GM23338 (cell line): ENCODE data around the gene HDAC8. TPM values are rescaled to one million over a fixed set of nuclear protein-coding genes. Genes with fewer than 3 reads are reported as not detected.

Experiments
- ATAC-seq: fragments of 200-7000 bp; cut with Tn5 transposase; 3 replicates; pipeline ENCODE4 v1.9.1; 2020
- DNase-seq: peaks from one replicate; pipeline ENCODE4 v3.0.0-alpha.2; 2015; ENCODE audit warnings: low spot score
- H2AFZ ChIP-seq: fragments of 200-600 bp; sonication (generic); 2 replicates; pipeline ENCODE4 v1.8.0; 2016; ENCODE audit warnings: antibody characterized with exemption, mild to moderate bottlenecking, moderate library complexity
- H3F3A ChIP-seq: fragments of 200-600 bp; sonication (generic); replicated peaks from 2 replicates; pipeline ENCODE4 v1.8.0; 2017; ENCODE audit warnings: antibody characterized with exemption, mixed run types, low read depth
- H3K27ac ChIP-seq: fragments of 200-600 bp; sonication (generic); 2 replicates; pipeline ENCODE4 v1.6.1; 2016; ENCODE audit warnings: low read depth
- H3K27me3 ChIP-seq: fragments of 200-600 bp; sonication (generic); 2 replicates; pipeline ENCODE4 v1.8.0; 2016; ENCODE audit warnings: mild to moderate bottlenecking, mixed run types, moderate library complexity; ENCODE audit not compliant: insufficient read depth
- H3K36me3 ChIP-seq: fragments of 200-600 bp; sonication (generic); 2 replicates; pipeline ENCODE4 v1.8.0; 2016; ENCODE audit warnings: mild to moderate bottlenecking; ENCODE audit not compliant: insufficient read depth
- H3K4me1 ChIP-seq: fragments of 200-600 bp; sonication (generic); 2 replicates; pipeline ENCODE4 v1.8.0; 2016; ENCODE audit warnings: mild to moderate bottlenecking, moderate library complexity; ENCODE audit not compliant: insufficient read depth
- H3K4me2 ChIP-seq: fragments of 200-600 bp; sonication (generic); 2 replicates; pipeline ENCODE4 v1.7.1; 2017; ENCODE audit warnings: mixed run types
- H3K4me3 ChIP-seq: fragments of 200-600 bp; sonication (generic); 2 replicates; pipeline ENCODE4 v1.6.1; 2016; ENCODE audit warnings: mixed run types
- H3K79me2 ChIP-seq: fragments of 200-600 bp; sonication (generic); replicated peaks from 2 replicates; pipeline ENCODE4 v1.8.0; 2017; ENCODE audit warnings: mild to moderate bottlenecking; ENCODE audit not compliant: insufficient read depth
- H3K9me2 ChIP-seq: fragments of 200-600 bp; sonication (generic); 2 replicates; pipeline ENCODE4 v1.8.0; 2017; ENCODE audit not compliant: insufficient read depth
- H4K20me1 ChIP-seq: fragments of 200-600 bp; sonication (generic); replicated peaks from 2 replicates; pipeline ENCODE4 v1.8.0; 2017; ENCODE audit warnings: mild to moderate bottlenecking; ENCODE audit not compliant: insufficient read depth
- H3K27ac Mint-ChIP-seq: 2 replicates; pipeline ENCODE4 v1.8.0; 2020; ENCODE audit warnings: inconsistent platforms, mild to moderate bottlenecking, moderate library complexity, mixed read lengths
- H3K27me3 Mint-ChIP-seq: 3 replicates; pipeline ENCODE4 v1.8.0; 2022; ENCODE audit warnings: low read depth, mild to moderate bottlenecking, moderate library complexity, mixed read lengths, inconsistent platforms; ENCODE audit not compliant: insufficient read depth, poor library complexity
- H3K36me3 Mint-ChIP-seq: 3 replicates; pipeline ENCODE4 v1.8.0; 2021; ENCODE audit warnings: low read depth, mild to moderate bottlenecking, inconsistent platforms, moderate library complexity, mixed read lengths
- H3K4me1 Mint-ChIP-seq: 3 replicates; pipeline ENCODE4 v1.8.0; 2020; ENCODE audit warnings: mild to moderate bottlenecking, inconsistent platforms, mixed read lengths
- H3K4me3 Mint-ChIP-seq: 3 replicates; pipeline ENCODE4 v1.8.0; 2021; ENCODE audit warnings: moderate library complexity, mild to moderate bottlenecking, inconsistent platforms, mixed read lengths
- H3K9me3 Mint-ChIP-seq: 3 replicates; pipeline ENCODE4 v1.8.0; 2020; ENCODE audit warnings: moderate library complexity, mild to moderate bottlenecking, inconsistent platforms, mixed read lengths
- CREB1 ChIP-seq: fragments of 250-450 bp; sonication (Bioruptor Pico); IDR thresholded peaks from 2 replicates; pipeline ENCODE4 v1.5.0; 2020; ENCODE audit warnings: low read depth, mild to moderate bottlenecking, moderate library complexity
- CTCF ChIP-seq, 2 experiments: fragments of 200-600 bp in 1 of 2; sonication (generic) in 1 of 2; conservative IDR thresholded peaks; 2 replicates each; pipeline versions ENCODE4 v1.5.1 to v1.6.1; 2016 to 2017; ENCODE audit warnings: antibody characterized with exemption in 2 of 2, low read depth in 2 of 2, mild to moderate bottlenecking in 2 of 2, moderate library complexity in 1 of 2
- ETS1 ChIP-seq: IDR thresholded peaks from 2 replicates; pipeline ENCODE4 v1.6.1; 2016; ENCODE audit warnings: antibody characterized with exemption
- EZH2 ChIP-seq: fragments of 200-600 bp; sonication (generic); IDR thresholded peaks from one replicate; pipeline ENCODE4 v1.8.0; 2017; ENCODE audit warnings: antibody characterized with exemption, mild to moderate bottlenecking, low read depth; ENCODE audit not compliant: unreplicated experiment
- EZH2phosphoT487 ChIP-seq: fragments of 200-600 bp; sonication (generic); IDR thresholded peaks from one replicate; pipeline ENCODE4 v1.8.1; 2018; ENCODE audit warnings: antibody characterized with exemption; ENCODE audit not compliant: unreplicated experiment
- JUNB ChIP-seq: IDR thresholded peaks from one replicate; pipeline ENCODE4 v1.6.1; 2016; ENCODE audit warnings: antibody characterized with exemption; ENCODE audit not compliant: unreplicated experiment
- NANOG ChIP-seq: IDR thresholded peaks from 2 replicates; pipeline ENCODE4 v1.6.1; 2016; ENCODE audit warnings: antibody characterized with exemption, borderline replicate concordance
- POLR2AphosphoS5 ChIP-seq: IDR thresholded peaks from 2 replicates; pipeline ENCODE4 v1.6.1; 2016; ENCODE audit warnings: antibody characterized with exemption, low read depth
- REST ChIP-seq: IDR thresholded peaks from one replicate; pipeline ENCODE4 v1.6.1; 2018; ENCODE audit warnings: antibody characterized with exemption; ENCODE audit not compliant: unreplicated experiment
- STAT1 ChIP-seq: IDR thresholded peaks from one replicate; pipeline ENCODE4 v1.6.1; 2016; ENCODE audit warnings: antibody characterized with exemption; ENCODE audit not compliant: unreplicated experiment
- ZNF114 ChIP-seq: fragments of 250-450 bp; sonication (Bioruptor Pico); IDR thresholded peaks from 2 replicates; pipeline ENCODE4 v1.5.0; 2020; ENCODE audit warnings: mild to moderate bottlenecking, moderate library complexity
- ZNF331 ChIP-seq: fragments of 250-450 bp; sonication (Bioruptor Pico); IDR thresholded peaks from 2 replicates; pipeline ENCODE4 v1.5.0; 2020; ENCODE audit warnings: low read depth, mild to moderate bottlenecking, moderate library complexity
- polyA plus RNA-seq: library from polyadenylated mRNA; unstranded; fragments of >200 nt; fragmentation: Nextera tagmentation; extraction: Ambion mirVana; gene quantifications from 2 replicates; pipeline ENCODE4 v1.2.1, GENCODE V29; 2016
- total RNA-seq: library from RNA; depleted of rRNA; stranded (reverse); fragments of >200 nt; shearing (Covaris generic); gene quantifications from 2 replicates; pipeline ENCODE4 v1.2.3, GENCODE V29; 2014

HDAC8 gene
- total and polyA plus RNA-seq, 2 experiments from 2014 or later, result 21.6 to 28.7 TPM

DNA sequence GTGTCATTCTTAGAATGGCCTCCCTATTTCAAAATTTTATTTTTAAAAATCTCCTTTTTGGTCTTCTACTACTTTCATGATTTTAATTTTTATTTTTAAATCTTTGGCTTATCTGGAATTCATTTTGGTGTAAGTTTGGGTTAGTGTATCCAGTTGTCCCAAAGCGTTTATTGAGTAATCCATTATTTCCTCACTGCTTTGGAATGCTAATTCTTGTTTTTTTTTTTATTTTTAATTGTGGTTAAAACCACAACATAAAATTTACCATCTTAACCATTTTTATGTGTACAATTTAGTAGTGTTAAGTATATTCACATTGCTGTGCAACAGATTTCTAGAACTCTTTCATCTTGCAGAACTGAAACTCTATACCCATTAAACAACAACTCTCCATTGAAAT is 275.7 kb downstream of the HDAC8 start (continued):
- TF ChIP-seq REST (no peak), JUNB (no peak), ZNF331 (CRISPR knock-in tag) (no peak), STAT1 (no peak), POLR2AphosphoS5 (no peak), EZH2phosphoT487 (no peak), CREB1 (CRISPR knock-in tag) (no peak)

- Histone ChIP-seq H3K4me3 (no peak overlapping the region), H3F3A (no peaks in the 10 kb centered on the region), H3K27me3 (no peaks in the 10 kb centered on the region; the same call in 1 of the 2 replicates), H3K79me2 (no peaks in the 10 kb centered on the region), H4K20me1 (no peaks in the 10 kb centered on the region), H2AFZ (no peak overlapping the region), H3K4me1 (no peaks in the 10 kb centered on the region), H3K27ac (no peak overlapping the region), H3K36me3 (no peaks in the 10 kb centered on the region), H3K9me2 (no peaks in the 10 kb centered on the region), H3K4me2 (no peak overlapping the region)
- Mint-ChIP-seq H3K27me3 (peaks cover 3% of the 10 kb centered on the region), H3K4me3 (no peak overlapping the region), H3K36me3 (no peaks in the 10 kb centered on the region), H3K27ac (no peak overlapping the region), H3K4me1 (no peaks in the 10 kb centered on the region; the same call in 2 of the 3 replicates), H3K9me3 (no peaks in the 10 kb centered on the region)
- no peak for TF ChIP-seq STAT1
- TF ChIP-seq CTCF (conservative IDR thresholded peaks at IDR 0.05; ENCODE audit: low read depth in 2 of 2), result no peak
- TF ChIP-seq POLR2AphosphoS5, result no peak
- TF ChIP-seq JUNB, result no peak
- TF ChIP-seq EZH2phosphoT487, result no peak
- TF ChIP-seq ZNF331 (CRISPR knock-in tag), result no peak
- DNase-seq, result no peak
- ATAC-seq, result no peak
Observed at GRCh38 chrX:72295745-72296144, 276.9 kb downstream of the HDAC8 start.

DNA sequence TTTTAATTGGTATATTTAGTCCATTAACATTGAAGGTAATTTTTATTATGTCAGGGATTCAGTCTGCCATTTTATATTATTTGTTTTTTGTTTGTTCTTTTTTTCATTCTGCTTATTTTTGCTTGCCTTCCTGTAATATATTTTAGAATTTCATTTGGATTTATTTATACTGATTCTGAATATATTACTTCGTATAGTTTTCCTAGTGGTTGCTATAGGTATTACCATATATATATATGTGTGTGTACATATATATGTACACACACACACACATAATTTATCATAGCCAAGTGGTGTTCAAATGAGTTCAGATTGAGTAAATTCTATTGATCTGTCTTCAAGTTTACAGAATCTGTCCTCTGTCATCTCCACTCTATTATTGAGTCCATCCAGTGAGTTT is 278.1 kb downstream of the HDAC8 start:
- Histone ChIP-seq H3K27ac (no peak overlapping the region), H3K4me3 (no peak overlapping the region), H2AFZ (no peak overlapping the region), H3K79me2 (no peaks in the 10 kb centered on the region), H3K36me3 (no peaks in the 10 kb centered on the region), H3F3A (no peaks in the 10 kb centered on the region), H3K27me3 (no peaks in the 10 kb centered on the region), H4K20me1 (no peaks in the 10 kb centered on the region), H3K4me1 (no peaks in the 10 kb centered on the region), H3K4me2 (no peak overlapping the region), H3K9me2 (no peaks in the 10 kb centered on the region)
- Mint-ChIP-seq H3K4me1 (no peaks in the 10 kb centered on the region; the same call in 2 of the 3 replicates), H3K4me3 (no peak overlapping the region), H3K27me3 (peaks cover 6% of the 10 kb centered on the region), H3K27ac (no peak overlapping the region), H3K9me3 (no peaks in the 10 kb centered on the region; the same call in 2 of the 3 replicates), H3K36me3 (no peaks in the 10 kb centered on the region)
- DNase-seq, result no peak
- ATAC-seq, result no peak
- TF ChIP-seq POLR2AphosphoS5 (no peak), ZNF114 (no peak), STAT1 (no peak), JUNB (no peak), NANOG (no peak), ETS1 (no peak), CREB1 (CRISPR knock-in tag) (no peak), EZH2phosphoT487 (no peak), REST (no peak), EZH2 (no peak)
